ENCODE measurements around the gene CENPT.
"Not testable (repeated sequence)": the region's sequence is repeated elsewhere in the genome, so short reads cannot be mapped to it uniquely, and the experiment has no call there.

CENPT gene

GRCh38 chr16:67846063-67846319 lies 1.5 kb downstream of the CENPT start:
- DNase-seq (ENCODE audit: low spot score): peak; percentile 28

- peak; percentile 9 for DNase-seq (ENCODE audit: low spot score)
Measured at GRCh38 chr16:67845291-67846062, 2.0 kb downstream of the CENPT start.

- no peak for DNase-seq (ENCODE audit: low spot score)
Measured at GRCh38 chr16:67844497-67844896, 3.0 kb downstream of the CENPT start.

- no peak for DNase-seq (ENCODE audit: low spot score)
Measured at GRCh38 chr16:67843343-67843765, 4.1 kb downstream of the CENPT start.

GRCh38 chr16:67842509-67843342 lies 4.8 kb downstream of the CENPT start:
- peak; percentile 29 for DNase-seq (ENCODE audit: low spot score)

- DNase-seq (ENCODE audit: low spot score): peak; percentile 96
Measured at GRCh38 chr16:67841816-67842508, 5.5 kb downstream of the CENPT start, which contains the start of gene THAP11. TSS of gene THAP11 (plus strand) at chr16:67842320. CDS start at chr16:67842555, 235 bp downstream.

- no peak for DNase-seq (ENCODE audit: low spot score)
Measured at GRCh38 chr16:67841198-67841815, 6.2 kb downstream of the CENPT start.

GRCh38 chr16:67837811-67838210 lies 9.7 kb downstream of the CENPT start:
- DNase-seq (ENCODE audit: low spot score): no peak

- not testable (repeated sequence) for DNase-seq (ENCODE audit: low spot score)
Measured at GRCh38 chr16:67837190-67837589, 10.3 kb downstream of the CENPT start.

GRCh38 chr16:67834242-67834614 lies 13.3 kb downstream of the CENPT start:
- no peak for DNase-seq (ENCODE audit: low spot score)

- DNase-seq (ENCODE audit: low spot score): peak; percentile 88
Measured at GRCh38 chr16:67833415-67834241, 13.9 kb downstream of the CENPT start.

GRCh38 chr16:67833030-67833414 lies 14.5 kb downstream of the CENPT start:
- DNase-seq (ENCODE audit: low spot score): no peak

GRCh38 chr16:67828651-67829050 lies 18.8 kb downstream of the CENPT start:
- DNase-seq (ENCODE audit: low spot score): no peak

GRCh38 chr16:67825906-67826305 lies 21.6 kb downstream of the CENPT start:
- DNase-seq (ENCODE audit: low spot score): no peak

GRCh38 chr16:67825119-67825518 lies 22.4 kb downstream of the CENPT start:
- DNase-seq (ENCODE audit: low spot score): no peak

- no peak for DNase-seq (ENCODE audit: low spot score)
Measured at GRCh38 chr16:67822511-67822910, 25.0 kb downstream of the CENPT start.

GRCh38 chr16:67820608-67821259 lies 26.8 kb downstream of the CENPT start:
- DNase-seq (ENCODE audit: low spot score): no peak

- no peak for DNase-seq (ENCODE audit: low spot score)
Measured at GRCh38 chr16:67814567-67814966, 32.9 kb downstream of the CENPT start.

GRCh38 chr16:67811899-67812298 lies 35.6 kb downstream of the CENPT start:
- DNase-seq (ENCODE audit: low spot score): no peak

GRCh38 chr16:67807148-67807682 lies 40.3 kb downstream of the CENPT start:
- DNase-seq (ENCODE audit: low spot score): no peak
